DMS153 (cell line): ENCODE measurements around the gene ST3GAL6.
"Not testable (repeated sequence)": the region's sequence is repeated elsewhere in the genome, so short reads cannot be mapped to it uniquely, and the experiment has no call there.

ENCODE experiments used
- DNase-seq: peaks from one replicate; lab custom pipeline; 2025; lab: John Stamatoyannopoulos, UW

Gene ST3GAL6

DNA sequence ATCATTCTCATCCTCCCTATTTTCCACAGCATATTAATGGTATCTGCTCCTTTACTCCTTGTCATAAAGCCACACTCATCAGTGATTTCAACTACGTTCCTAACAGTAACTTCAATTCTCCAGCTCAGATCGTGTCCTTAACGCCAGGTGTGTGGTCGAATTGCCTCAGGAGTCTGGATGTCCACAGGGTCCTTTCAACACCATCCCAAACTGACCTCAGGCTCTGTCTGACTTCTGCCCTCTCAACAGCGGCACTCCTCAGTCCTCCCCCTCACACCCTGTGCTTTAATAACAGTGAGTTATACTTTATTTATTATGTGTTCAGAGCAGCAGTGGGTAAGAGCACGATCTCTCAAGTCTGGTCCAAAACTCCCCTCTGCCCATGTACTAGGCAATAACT, 42.4 kb downstream of the ST3GAL6 start:
- no peak for DNase-seq

DNA sequence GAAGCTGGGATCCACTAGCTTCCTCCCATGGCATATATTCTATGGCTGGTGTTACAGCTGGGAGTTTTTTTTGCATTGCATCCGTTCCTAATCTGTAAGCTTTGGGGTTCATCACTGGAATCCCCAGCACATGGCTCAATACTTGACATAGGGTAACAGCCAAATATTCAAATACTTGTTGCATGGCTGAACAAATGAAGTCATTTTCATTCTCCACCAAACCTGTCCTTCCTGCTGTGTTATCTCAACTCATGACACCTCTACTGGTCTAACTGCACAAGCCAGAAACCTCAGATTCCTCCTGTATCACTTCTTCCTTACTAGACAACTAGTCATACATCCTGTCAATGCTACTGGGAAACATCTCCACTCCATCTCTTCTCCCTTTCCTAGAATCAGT, 43.4 kb downstream of the ST3GAL6 start:
- no peak for DNase-seq

DNA sequence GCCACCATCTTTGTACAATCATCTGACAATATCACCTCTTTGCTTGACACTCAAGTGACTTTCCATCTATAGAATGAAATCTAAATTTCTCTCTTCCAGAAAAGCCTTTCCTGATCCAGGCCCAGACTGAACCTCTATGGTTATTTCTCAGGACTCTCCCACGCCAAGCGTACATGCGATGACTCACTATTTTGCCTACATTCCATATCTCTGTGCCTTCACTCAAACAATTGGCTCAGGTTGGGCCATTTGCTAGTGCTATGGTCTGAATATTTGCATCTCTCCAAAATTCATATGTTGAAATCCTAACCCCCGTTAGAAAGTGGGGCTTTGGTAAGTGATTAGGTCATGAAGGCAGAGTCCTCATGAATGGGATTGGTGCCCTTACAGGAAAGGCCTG, 43.9 kb downstream of the ST3GAL6 start:
- no peak for DNase-seq

DNA sequence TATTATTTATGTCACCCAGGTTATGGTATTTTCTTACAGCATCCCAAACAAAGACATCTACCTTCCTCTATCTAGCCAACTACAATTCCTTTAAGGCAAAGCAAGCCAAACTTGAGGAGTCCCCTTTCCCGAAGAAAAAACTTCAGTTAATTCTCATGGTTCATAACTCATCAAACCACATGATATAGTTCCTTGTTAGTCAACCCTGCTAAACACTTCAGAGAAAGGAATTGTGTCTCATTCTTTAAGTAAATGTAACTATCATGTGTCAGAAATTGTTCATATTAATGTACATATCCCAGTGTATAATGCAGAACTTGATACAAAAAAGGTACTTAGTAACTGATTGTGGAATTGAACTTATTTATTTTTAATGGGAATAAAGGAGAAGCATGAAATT, 44.4 kb downstream of the ST3GAL6 start:
- DNase-seq: no peak

DNA sequence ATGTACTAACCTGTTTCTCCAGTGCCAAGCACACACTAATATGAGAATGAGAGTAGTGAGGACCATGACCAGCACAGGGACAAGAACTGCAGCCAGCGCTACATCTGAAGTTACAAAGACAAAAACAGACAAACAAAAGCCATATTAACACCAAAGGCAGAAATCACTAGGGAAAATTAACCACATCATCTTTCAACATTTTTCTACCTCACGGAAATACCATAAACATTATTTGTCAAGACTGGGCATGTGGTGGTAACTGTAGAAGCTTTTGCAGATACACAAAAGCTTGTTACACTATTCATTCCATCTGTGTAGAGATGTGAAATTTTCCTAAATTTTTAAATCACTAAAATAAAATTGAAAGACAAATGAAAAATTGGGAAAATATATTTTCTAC, 44.9 kb downstream of the ST3GAL6 start:
- no peak for DNase-seq

DNA sequence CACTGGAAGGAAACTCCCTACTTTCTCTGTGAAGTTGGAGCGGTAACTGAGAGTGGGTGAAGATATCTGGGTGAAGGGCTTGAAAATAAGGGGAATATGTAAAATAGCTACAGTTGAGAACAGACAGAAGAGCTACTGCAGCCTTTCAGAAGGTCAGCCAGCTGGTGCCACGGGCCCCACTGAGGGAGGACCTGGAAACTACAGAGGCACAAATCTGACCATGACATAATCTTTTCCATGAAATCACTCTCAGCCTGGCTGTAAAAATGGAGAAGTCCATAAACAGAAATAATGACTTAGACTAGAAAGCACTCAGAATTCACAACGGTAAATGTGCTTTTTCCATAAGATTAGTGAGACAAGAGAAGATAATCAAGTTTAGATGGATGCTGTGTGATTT, 46.4 kb downstream of the ST3GAL6 start:
- DNase-seq: no peak

DNA sequence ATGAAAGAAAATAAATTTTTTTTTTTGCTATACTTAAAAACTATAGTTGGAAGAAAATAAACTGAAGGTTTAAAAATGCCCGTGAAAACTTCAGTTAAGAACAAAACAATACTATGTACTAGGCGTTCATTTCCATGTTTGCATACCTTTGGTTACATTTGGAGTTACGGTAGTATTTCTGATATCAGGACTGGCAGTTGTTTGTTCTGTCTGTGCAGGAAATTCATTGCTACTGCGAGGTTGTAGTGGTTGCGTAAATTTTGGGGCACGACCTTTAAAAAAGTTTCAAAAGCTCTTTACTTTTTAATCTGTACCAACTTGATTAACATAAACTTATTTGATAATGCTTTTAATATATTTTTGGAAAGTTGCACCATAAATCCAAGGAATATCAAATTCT, 47.9 kb downstream of the ST3GAL6 start:
- DNase-seq: no peak

DNA sequence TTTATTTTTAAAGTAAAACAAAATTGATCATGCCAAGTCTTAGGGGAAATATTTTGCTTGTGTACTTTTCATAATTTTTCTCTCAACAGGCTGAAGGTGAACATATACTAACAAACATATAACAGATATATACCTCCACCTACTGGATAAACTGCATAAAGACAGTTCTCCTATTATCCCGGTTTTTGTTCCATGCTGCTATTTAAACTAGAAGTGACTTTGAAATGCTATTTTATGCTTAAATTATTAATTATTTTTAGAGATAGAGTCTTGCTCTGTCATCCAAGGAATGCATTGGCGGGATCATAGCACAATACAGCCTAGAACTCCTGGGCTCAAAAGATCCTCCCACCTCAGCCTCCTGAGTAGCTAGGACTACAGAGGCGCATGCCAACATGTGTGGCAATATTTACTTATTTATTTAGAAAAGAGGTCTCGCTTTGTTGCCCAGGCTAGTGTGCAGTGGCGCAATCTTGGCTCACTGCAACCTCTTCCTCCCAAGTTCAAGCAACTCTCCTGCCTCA, 49.8 kb downstream of the ST3GAL6 start:
- no peak for DNase-seq

DNA sequence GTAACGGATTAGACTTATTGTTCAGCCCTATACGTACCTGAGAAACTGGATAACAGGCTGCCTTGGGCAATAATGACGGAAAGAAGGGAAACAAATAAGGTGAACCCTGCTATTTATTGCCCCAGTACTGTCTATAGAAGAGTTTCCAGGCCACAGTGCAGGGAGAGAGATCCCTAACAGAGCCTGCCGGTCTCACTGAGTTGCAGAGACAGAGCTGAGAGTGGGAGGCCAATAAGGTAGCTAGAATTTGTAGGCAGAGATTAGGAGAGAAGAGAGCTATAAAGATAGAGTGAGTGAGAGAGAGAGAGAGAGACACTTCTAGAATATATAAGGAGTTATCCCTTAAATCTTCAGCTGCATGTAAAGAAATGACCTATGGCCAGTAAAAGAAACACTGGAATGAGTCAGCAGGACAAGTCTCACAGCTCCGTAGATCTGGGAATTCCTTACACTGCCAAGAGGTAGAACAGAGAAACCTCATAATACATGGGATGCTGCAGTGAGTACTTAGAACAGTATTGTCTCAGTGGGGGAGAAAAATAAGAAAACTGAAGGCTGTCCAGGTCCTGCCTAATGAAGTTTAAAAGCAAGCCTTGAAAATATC, 51.8 kb downstream of the ST3GAL6 start:
- DNase-seq: no peak

DNA sequence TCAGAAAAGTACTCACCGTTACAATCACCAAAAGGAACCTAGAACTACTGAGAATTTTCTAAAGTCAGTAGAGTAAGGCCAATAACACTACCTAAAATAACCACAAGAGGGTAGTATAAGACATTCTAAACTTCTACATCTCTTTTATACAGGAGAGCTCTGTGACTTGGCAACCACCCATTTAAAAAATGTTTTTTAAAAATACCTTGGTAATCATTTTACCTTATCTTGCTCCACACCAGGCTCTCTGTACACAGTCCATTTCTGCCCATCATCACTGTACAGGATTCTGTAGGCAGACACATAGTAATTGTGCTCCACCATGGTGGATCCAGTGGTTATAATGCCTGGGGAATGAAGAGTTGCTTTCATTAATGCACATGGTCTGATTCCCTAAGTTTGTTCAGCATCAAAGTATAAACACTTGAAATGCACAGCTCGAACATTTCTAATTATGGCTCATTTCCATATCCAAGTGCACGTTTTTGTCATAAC, 54.5 kb downstream of the ST3GAL6 start:
- peak; percentile 9 for DNase-seq

DNA sequence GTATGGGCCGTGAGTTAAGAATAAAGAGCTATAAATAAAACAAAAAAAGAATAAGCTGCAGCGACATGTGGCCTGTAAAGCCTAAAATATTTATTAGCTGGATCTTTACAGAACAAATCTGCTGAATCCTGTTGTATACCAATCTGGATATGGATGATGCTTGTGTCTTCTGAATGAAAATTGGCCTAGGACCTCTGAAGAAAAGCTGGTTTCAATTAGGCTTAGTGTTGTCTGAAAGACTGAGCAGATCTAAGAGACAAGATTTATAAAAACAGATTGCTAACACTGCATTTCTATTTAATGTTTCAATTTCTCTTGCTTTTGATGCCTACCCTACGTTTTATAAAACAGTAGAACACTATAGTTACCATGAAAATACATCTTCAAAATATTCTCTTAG, 57.9 kb downstream of the ST3GAL6 start:
- no peak for DNase-seq

DNA sequence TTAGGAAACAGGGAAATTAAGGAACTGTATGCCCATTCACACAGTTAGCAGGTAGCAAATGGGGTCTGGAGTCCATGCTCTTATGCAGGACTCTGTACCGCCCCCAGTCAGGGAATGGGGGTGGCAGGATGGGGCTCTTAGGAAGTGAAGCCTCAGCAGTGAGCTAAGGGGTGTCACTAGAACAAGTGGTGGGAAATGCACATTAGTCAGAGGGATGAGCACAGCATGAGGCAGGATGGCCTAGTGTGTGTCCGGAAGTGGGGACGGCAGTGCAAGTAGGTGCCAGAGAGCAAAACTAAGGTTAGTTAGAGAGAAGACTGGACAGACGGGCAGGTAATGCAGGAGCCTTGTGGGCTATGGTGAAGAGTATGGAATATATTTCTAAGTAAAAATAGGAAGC, 60.7 kb downstream of the ST3GAL6 start:
- DNase-seq: no peak

DNA sequence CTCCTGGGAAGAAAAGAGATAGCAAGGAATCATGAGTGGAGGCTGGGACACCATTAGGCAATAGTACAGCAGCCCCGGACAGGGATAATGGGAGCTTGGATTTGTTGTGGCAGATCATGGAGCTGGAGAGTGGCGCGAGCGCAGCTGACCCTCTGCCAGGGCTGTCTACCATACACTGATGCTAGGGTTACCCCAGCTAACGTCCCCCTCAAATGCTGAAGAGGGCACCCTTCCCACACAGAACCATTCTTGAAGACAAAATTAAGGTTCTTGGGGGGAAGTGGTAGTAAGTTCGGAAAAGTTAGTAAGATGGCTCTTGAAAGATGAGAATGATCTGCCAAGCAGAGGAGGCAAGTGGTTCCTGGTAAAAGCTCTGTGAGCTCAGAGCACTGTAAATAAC, 61.1 kb downstream of the ST3GAL6 start:
- DNase-seq: no peak

DNA sequence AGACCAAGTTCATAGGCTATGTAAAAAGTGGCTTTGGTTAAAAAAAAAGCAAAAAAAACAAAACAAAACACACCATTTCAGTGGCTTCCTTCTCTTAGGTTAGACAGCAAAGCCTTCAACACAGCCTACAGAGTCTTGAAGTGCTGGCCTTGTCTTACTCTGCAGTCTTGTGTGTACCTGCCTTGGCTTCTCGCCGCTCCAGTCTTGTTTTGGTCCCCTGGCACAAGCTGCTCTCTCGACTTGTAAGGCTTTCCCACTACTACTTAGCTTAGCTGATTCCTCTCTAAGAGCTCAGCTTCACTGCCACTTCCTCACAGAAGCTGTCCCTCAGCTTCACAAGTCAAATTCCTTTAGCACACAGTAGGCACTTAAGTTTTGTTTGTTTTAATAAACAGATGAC, 63.0 kb downstream of the ST3GAL6 start:
- DNase-seq: no peak

DNA sequence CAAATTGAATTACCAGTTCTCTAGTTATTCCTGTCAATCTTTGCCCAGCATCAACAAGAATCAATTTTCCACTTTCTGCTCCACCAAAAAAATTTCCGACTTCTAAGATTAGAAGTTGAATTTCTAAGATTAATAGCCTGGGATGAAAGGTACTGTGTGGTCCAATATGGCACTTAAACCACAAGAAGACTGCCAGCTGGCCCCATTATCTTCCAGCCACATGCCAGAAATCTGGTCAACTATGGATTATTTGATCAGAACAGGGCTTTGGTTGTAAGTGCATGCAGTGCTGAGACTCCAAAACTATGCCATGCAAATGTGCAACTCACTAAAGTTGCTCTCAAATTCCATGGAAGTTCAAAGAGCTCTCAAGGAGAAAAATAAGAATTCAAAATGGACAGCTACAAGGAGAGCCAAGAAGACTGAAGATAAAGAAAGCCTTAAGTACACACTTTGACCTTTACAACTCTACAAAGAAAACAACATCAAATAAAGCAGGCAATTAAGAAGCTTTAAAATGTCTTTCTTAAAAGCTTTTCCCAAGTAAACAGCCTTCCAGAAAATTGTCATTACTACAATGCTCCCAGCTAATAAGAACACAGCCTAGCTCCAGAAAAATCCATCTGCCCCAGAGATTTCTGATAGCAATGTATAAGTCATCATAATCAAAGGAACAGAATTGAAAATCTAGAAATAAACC, 64.2 kb downstream of the ST3GAL6 start:
- DNase-seq: no peak

DNA sequence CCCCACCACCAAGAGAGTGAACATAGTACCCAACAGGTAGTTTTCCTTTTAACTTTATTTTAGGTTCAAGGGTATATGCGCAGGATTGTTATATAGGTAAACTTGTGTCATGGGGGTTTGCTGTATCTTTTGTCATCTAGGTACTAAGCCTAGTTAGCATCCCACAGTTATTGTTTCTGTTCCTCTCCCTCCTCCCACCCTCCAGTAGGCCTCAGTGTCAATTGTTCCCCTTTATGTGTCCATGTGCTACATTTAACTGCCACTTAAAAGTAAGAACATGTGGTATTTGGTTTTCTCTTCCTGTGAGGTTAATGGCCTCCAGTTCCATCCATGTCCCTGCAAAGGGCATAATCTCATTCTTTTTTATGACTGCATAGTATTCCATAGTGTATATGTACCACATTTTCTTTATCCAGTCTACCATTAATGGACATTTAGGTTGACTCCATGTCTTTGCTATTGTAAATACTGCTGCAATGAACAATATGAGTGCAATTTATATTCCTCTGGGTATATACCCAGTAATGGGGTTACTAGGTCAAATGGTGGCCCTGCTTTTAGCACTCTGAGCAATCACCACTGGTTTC, 66.2 kb downstream of the ST3GAL6 start:
- DNase-seq: no peak

DNA sequence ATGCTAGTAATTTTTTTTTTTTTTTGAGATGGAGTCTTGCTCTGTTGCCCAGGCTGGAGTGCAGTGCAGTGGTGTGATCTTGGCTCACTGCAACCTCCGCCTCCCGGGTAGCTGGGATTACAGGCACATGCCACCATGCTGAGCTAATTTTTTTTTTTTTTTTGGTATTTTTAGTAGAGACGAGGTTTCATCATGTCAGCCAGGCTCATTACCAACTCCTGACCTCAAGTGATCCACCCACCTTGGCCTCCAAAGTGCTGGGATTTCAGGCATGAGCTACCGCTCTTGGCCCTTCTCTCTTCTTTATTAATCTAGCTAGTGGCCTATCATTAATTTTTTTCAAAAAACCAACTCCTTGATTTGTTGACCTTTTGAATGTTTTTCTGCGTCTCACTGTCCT, 67.9 kb downstream of the ST3GAL6 start:
- not testable (repeated sequence) for DNase-seq

DNA sequence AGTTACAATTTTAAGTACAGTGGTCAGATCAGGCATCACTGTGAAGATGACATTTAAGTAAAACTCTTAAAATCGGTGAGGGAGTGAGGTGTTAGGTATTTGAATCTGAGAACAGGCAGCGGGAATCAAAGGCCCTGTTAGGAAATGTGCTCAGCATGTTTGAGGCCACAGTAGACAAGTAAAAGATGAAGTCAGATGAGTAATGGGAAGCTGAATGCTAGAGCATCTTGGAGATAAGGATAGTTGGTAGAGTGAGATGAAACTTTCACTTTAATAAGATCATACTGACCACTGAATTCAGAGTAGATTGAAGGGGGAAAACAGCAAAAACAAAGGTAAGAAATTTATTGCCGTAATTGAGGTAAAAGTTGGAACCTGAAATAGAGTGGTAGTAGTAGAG, 76.7 kb downstream of the ST3GAL6 start:
- no peak for DNase-seq

DNA sequence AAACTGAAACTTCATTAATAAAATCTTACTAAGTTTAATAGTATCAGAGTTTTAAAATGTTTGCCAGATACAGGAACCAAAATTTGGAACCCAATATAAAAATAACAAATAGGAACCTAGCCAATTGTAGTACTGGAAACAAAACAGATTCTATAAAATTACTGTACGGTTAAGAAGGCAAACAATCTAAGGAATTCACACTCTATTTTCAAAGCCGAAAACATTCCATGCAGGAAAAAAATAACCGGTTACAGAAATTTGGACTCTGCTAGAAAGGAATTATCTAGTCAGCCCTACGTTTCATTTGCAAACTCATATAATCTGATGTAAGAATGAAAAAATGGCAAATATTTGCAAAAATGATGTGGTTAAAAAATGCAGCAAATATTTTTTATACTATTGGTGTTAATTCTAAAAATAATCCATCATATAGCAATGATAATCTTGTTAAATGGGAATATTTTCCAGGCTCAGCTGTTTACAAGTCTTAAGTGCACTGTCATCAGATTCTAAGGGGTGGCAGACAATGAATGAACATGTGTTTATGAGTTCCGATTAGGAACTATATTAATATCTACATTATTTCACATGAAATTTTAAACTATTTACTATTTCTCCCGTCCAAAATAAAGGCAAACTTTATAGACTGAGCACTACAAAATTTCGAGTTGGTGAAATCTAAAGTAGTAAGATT, 80.3 kb downstream of the ST3GAL6 start:
- no peak for DNase-seq
